Ascending aorta (tissue), 2 donors: Measurements from ENCODE around the gene PRKRA. TPM values are rescaled to one million over a fixed set of nuclear protein-coding genes. Genes with fewer than 3 reads are reported as not detected.
A peak's percentile ranks its signal among the peaks of the same experiment; 100 is the strongest.
"Not testable (repeated sequence)": the region's sequence is repeated elsewhere in the genome, so short reads cannot be mapped to it uniquely, and the experiment has no call there.

Experiments
- DNase-seq, 2 donors: peaks; one replicate each; pipeline ENCODE4 v3.0.0-alpha.2; 2019; ENCODE audit warnings: low spot score in 2 of 2
- H3K27ac ChIP-seq, 2 donors: fragments of 200-600 bp; sonication (generic); one replicate each; pipeline ENCODE4 v1.5.1; 2016 to 2017; ENCODE audit warnings: mild to moderate bottlenecking in 1 of 2
- H3K27me3 ChIP-seq: fragments of 200-600 bp; sonication (generic); one replicate; pipeline ENCODE4 v1.5.1; 2017
- H3K36me3 ChIP-seq, 2 donors: fragments of 200-600 bp; sonication (generic); one replicate each; pipeline ENCODE4 v1.5.1; 2016
- H3K4me1 ChIP-seq, 2 donors: fragments of 200-600 bp; sonication (generic); one replicate each; pipeline ENCODE4 v1.5.1; 2016 to 2017; ENCODE audit warnings: mild to moderate bottlenecking in 1 of 2
- H3K4me3 ChIP-seq, 2 donors: fragments of 200-600 bp; sonication (generic); one replicate each; pipeline ENCODE4 v1.5.1; 2016 to 2017; ENCODE audit warnings: mild to moderate bottlenecking in 1 of 2
- H3K9me3 ChIP-seq, 2 donors: fragments of 200-600 bp; sonication (generic); one replicate each; pipeline ENCODE4 v1.5.1; 2016
- intact Hi-C: fragments of 100-400 bp; cut with DNase I; formaldehyde crosslinking; loops from one replicate; pipeline ENCODE4 v1.15.1; 2023
- total RNA-seq: library from RNA; depleted of rRNA; stranded (reverse); fragments of >200 nt; gene quantifications from one replicate; pipeline ENCODE4 v1.1.0, GENCODE V29; 2016
- TF ChIP-seq, protein P1 (sequence below), 3 experiments: fragments of 200-600 bp in 2 of 3; fragments of 450-650 bp in 1 of 3; sonication (generic) in 2 of 3; IDR thresholded peaks; one replicate each; pipeline ENCODE4 v1.5.1; 2016 to 2019; ENCODE audit warnings: antibody characterized with exemption in 3 of 3, mild to moderate bottlenecking in 1 of 3, moderate library complexity in 1 of 3

PRKRA gene
- total RNA-seq, 1 donor from 2014 or later: 75.5 TPM

DNA sequence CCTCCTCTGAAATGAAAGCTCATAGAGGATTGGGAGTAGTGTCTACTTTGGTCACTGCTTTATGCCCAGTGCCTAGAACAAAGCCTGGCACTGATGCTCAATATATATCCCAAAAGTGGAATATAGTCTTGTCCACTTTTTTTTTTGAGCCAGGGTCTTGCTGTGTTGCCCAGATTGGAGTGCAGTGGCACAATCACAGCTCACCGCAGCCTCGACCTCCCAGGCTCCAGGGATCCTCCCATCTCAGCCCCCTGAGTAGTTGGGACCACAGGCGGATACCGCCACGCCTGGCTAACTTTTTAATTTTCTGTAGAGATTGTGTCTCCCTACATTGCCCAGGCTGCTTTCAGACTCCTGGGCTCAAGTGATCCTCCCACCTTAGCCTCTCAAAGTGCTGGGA is 23.6 kb upstream of the PRKRA start:
- H3K4me1 ChIP-seq: peaks cover 0 to 2% of the 10 kb centered on the region in 2 donors
- no peak overlapping the region for H3K27ac ChIP-seq
- TF ChIP-seq, protein P1, sequence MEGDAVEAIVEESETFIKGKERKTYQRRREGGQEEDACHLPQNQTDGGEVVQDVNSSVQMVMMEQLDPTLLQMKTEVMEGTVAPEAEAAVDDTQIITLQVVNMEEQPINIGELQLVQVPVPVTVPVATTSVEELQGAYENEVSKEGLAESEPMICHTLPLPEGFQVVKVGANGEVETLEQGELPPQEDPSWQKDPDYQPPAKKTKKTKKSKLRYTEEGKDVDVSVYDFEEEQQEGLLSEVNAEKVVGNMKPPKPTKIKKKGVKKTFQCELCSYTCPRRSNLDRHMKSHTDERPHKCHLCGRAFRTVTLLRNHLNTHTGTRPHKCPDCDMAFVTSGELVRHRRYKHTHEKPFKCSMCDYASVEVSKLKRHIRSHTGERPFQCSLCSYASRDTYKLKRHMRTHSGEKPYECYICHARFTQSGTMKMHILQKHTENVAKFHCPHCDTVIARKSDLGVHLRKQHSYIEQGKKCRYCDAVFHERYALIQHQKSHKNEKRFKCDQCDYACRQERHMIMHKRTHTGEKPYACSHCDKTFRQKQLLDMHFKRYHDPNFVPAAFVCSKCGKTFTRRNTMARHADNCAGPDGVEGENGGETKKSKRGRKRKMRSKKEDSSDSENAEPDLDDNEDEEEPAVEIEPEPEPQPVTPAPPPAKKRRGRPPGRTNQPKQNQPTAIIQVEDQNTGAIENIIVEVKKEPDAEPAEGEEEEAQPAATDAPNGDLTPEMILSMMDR (IDR thresholded peaks at IDR 0.05): no peak
- no peaks in the 10 kb centered on the region for H3K27me3 ChIP-seq
- H3K36me3 ChIP-seq: peaks cover 0 to 1% of the 10 kb centered on the region in 2 donors
- no peak for DNase-seq
- H3K4me3 ChIP-seq: no peak overlapping the region
- intact Hi-C loops: loop anchor here (10.0 kb wide), 1 partner anchor 1200 kb away; no protein-coding TSS in a partner anchor
- no peaks in the 10 kb centered on the region for H3K9me3 ChIP-seq

DNA sequence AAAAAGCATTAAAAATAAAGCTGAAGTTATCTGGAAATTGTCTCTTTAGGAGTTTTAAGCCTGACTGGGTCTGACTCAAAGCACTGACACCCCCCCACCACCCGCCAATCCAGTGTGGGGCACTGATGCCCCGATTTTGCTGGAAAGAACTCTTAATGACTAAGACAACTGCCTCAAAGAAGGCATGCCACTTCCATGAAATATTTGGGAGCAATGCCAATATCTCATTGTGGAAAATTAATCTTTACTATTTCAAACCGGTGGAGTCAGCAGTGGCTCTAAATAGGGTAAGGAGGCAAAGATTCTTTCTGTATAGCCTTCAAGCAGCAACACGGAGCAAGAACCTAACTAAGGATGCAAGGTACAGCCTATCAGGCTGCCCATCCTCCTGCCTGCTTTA is 23.0 kb upstream of the PRKRA start:
- no peak for DNase-seq
- Histone ChIP-seq H3K9me3 (no peaks in the 10 kb centered on the region), H3K4me1 (no peaks in the 10 kb centered on the region), H3K4me3 (no peak overlapping the region), H3K27ac (peak overlapping the region in 1 of 2 donors; percentile 16), H3K36me3 (peaks cover 0 to 8% of the 10 kb centered on the region in 2 donors), H3K27me3 (no peaks in the 10 kb centered on the region)
- intact Hi-C loops: loop anchor here (10.0 kb wide), 1 partner anchor 1199 kb away; no protein-coding TSS in a partner anchor
- TF ChIP-seq, protein P1 (IDR thresholded peaks at IDR 0.05): no peak

DNA sequence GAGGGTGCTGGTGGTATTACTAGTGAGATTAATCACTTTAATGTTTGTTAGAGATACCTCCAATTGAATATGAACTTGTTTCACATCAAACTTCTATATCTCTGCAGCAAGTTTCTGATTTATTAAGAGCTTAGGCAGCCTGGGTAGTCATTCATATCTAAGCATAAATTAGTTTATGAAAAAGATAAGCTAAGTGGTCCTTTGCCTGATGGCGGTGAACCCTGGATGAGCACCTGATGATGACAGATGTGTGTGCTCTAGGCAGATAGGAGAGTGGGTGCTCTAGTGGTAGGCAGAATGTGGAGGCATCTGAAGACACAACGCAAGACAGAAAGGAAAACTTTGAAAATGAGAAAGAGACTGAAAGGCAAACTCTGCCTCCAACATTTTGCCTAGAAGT is 22.4 kb upstream of the PRKRA start:
- TF ChIP-seq, protein P1 (IDR thresholded peaks at IDR 0.05): no peak
- peaks cover 0 to 13% of the 10 kb centered on the region in 2 donors for H3K36me3 ChIP-seq
- no peaks in the 10 kb centered on the region for H3K9me3 ChIP-seq
- H3K4me1 ChIP-seq: no peaks in the 10 kb centered on the region
- H3K27ac ChIP-seq: no peak overlapping the region
- no peaks in the 10 kb centered on the region for H3K27me3 ChIP-seq
- intact Hi-C loops: loop anchor here (10.0 kb wide), 1 partner anchor 1199 kb away; no protein-coding TSS in a partner anchor
- H3K4me3 ChIP-seq: no peak overlapping the region
- DNase-seq: no peak

DNA sequence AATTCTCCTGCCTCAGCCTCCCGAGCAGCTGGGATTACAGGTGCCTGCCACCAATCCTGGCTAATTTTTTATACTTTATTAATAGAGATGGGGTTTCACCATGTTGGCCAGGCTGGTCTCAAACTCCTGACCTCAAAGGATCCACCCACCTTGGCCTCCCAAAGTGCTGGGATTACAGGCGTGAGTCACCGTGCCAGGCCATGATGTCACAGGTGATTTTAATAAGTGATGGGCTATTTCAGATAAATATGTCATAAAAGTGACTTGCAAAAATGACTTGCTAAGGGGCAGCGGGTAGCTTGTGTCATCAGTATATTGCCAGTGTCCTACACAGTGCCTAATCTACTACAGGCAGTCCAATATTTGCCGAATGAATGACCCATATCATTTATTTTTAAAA is 20.3 kb upstream of the PRKRA start:
- H3K9me3 ChIP-seq, H3K4me3 ChIP-seq, DNase-seq, H3K27ac ChIP-seq, H3K4me1 ChIP-seq, H3K27me3 ChIP-seq: not testable (repeated sequence)
- intact Hi-C loops: loop anchor here (10.0 kb wide), 1 partner anchor 1197 kb away; no protein-coding TSS in a partner anchor
- H3K36me3 ChIP-seq: peaks cover 0 to 15% of the 10 kb centered on the region in 2 donors

DNA sequence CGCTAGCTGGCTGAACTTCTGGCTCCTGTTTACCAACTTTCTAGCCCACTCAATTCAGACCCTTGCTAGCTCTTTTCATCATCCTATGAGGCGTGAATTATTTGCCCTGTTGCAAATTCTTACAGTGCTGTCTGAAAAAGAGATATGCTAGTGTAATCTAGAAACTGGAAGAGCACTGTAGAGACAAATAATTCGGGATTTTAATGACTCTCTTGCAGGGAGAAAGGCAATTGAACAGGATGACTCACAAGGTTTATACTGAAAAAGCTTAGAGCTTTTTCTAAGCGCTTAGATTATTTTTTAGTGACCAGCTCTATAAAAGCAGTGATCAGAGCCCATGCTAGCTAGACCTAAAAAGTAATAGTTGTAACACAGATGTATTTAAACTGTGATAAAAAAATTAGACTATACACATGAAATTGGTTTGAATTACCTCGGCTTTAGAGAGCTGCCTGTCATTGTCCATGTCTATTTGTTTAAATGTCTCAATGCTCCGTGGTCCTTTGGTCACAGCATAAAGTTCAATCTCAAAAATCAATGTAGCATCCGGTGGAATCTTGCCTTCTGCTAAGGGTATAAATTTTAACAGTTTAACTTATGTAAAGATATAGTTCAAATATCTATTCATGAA is 18.4 kb upstream of the PRKRA start:
- peaks cover 0 to 27% of the 10 kb centered on the region in 2 donors for H3K36me3 ChIP-seq
- H3K9me3 ChIP-seq: no peaks in the 10 kb centered on the region
- no peak overlapping the region for H3K4me3 ChIP-seq
- no peaks in the 10 kb centered on the region for H3K27me3 ChIP-seq
- DNase-seq: no peak
- intact Hi-C loops: no loop called here
- no peak overlapping the region for H3K27ac ChIP-seq
- TF ChIP-seq, protein P1 (IDR thresholded peaks at IDR 0.05): no peak
- no peaks in the 10 kb centered on the region for H3K4me1 ChIP-seq

DNA sequence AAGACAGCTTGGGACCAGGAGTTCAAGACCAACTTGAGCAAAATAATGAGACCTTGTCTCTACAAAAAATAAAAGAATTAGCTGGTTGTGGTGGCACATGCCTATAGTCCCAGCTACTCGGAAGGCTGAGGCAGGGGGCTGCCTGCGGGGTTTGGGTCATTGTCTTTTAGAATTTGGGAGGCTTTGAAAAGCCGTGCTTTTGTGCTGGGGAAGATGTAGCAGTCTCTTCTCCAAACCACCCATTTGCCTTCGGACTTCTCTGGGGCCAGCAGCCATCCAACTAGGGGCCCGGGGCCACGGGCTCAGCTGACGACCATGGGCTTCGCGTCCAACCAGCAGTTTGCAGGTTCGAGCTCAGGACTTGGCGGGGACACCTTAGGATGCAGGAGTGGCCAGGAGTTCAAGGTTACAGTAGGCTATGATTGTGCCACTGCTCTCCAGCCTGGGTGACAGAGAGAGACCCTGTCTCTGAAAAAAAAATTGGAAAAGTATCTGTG is 6.5 kb upstream of the PRKRA start:
- H3K27me3 ChIP-seq: no peaks in the 10 kb centered on the region
- H3K9me3 ChIP-seq: no peaks in the 10 kb centered on the region
- DNase-seq: no peak
- no peak overlapping the region for H3K27ac ChIP-seq
- intact Hi-C loops: no loop called here
- no peak overlapping the region for H3K4me3 ChIP-seq
- no peaks in the 10 kb centered on the region for H3K36me3 ChIP-seq
- no peaks in the 10 kb centered on the region for H3K4me1 ChIP-seq
- TF ChIP-seq, protein P1 (IDR thresholded peaks at IDR 0.05): no peak
